Stimulated activated CD4-positive, alpha-beta T cell treated with anti-CD3 and anti-CD28 coated beads, Interleukin-15, amount 100 ng/mL, for 24 hours (primary cell): Measurements from ENCODE around the gene PPP6R2.

Experiments
- DNase-seq: peaks from one replicate; pipeline ENCODE4 v3.0.0-alpha.2; 2020

The PPP6R2 gene

DNA sequence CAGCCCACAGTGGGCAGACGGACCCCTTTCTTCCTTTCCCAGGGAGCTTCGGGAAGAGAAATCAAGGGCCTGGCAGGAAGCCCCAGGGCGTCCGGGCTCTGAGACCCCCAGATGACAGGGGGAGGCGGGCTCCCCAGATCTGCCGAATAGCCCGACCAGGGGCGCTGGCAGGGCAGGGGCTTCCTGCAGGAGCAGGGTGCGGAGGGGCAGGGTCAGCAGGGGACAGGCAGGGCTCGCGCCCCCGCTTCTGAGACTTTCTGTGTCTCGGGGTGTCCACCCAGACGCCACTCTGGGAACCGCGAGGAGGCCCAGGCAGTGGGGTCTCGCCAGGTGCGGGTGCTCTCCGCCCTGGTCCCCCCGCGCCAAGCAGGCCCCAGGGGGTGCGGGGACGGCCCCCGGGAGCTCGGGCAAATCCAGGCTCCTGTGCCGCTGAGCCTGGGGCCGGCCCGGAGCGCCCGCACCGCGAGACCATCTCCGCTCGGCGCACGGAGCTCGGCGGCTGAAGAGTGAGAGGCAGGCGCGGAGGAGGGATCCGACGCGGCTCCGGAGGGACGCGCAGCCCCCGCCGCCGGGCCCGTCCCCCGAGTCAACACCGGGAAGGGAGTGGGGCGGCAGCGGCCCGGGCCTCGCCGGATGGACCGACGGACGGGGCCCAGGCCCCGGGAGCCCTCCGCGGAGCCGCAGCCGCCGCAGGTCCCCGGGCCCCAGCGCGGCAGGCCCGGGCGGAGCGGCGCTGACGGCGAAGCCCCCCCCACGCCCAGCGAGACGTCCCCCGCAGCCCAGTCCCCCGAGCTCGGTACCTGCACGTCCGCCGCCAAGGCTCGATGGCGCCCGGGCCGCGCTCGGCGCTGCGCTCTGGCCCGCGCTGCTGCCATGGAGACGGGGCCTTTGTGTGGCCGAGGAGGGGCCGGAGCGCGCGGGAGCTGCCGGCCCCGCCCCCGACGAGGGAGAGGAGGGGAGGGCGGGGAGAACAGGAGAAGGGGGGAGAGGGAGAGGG is 36.1 kb upstream of the PPP6R2 start, which contains the start of gene PLXNB2:
TSS of gene PLXNB2 (minus strand) at position 894 of the 997 bp plus-strand sequence. CDS start 17,062 bp downstream, outside the sequence.
- peak; percentile 56 for DNase-seq

DNA sequence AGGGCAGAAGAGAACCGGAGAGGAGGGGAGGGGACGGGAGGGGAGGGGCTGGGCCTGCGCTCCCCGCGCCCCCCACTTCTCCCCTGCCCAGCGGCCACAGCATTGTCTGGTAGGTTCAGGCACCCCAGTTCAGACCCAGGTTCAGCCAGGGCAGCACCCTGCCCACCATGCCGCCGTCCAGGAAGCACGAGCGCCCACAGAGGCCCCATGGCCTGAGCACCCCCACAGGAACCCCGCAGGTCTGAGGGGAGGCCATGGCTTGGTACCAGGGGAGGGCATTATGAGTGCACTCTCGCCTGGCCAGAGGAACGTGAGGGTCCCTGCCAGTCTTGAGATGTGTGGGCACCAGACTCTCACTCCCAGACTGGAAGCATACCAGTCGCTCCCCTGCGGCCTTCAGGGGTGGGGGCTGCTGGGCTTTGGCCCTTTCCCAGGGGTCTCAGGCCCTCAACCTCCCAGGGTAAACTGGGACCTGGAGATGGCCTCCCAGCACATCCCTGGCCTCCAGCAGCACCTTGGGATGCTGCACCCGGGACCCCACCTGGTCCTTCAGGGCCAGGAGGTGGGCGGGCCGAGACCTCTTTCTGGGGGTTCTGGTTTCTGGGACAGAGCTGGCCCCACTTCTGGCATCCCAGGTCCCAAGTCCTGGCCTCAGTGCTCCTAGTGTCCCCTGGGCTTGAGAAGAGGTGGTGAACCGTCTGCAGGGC is 35.1 kb upstream of the PPP6R2 start:
- no peak for DNase-seq

DNA sequence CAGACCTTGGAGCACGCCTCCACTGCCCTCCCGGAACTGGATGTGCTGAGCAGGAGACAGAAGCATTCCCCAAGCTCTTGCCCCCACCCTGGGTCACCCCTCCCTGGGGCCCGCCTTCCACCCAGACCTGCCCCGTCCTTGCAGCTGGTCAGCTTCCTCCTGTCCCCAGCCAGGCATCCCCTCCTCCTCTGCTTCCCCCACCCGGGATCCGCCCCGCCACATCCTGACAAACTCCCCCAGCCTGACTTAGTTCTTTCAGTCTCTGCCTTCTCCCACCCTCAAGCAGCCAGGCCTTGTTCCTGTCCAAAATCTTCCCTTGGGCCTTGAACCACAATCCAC is 34.6 kb upstream of the PPP6R2 start:
- no peak for DNase-seq

DNA sequence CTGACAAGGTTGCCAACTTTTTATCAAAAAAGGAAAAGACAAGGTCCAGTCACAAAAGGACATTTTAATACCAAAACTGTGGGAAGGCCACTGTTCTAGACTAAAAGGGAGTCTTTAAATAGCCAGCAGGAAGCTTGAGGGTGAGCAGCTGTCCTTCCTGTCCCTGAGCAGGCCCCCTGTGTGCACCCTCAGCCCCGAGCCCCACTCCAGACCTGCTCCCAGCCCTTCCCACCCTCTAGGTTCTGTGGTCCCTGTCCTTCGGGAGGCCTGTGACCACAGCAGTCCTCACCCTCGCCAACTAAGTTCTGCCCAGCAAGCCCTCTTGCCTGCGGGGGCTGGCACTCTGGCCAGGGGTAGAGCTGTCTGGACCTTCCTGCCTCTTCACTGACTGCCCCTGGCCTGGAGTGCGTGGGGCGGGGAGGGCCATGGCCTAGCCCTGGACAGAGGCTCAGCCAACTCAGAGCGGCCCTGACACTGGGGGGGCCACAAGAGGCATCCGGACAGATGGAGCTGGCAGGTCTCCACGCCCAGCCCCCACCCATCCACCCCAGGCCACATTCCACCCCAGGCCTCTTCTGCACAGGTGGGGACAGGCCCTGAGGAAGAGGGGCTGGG is 34.0 kb upstream of the PPP6R2 start:
- DNase-seq: no peak

DNA sequence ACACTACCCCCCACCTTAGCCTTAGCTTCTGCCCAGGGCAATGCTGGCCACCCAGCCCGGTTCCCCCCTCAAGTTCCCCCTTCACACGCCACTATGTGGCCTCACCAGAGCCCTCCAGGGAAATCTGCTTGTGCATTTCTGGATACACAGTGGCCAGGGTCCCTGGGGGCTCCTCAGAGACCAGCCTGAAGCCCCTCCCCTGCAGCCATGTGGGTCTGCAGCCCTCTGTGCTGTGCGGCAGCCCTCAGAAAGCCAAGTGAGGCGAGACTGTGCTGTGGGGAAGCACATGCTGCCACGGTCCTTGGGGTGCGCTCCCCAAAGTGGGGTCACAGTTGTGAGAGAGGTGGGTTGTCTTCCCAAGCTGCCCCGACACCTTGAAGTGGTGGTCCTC is 33.5 kb upstream of the PPP6R2 start:
- no peak for DNase-seq

DNA sequence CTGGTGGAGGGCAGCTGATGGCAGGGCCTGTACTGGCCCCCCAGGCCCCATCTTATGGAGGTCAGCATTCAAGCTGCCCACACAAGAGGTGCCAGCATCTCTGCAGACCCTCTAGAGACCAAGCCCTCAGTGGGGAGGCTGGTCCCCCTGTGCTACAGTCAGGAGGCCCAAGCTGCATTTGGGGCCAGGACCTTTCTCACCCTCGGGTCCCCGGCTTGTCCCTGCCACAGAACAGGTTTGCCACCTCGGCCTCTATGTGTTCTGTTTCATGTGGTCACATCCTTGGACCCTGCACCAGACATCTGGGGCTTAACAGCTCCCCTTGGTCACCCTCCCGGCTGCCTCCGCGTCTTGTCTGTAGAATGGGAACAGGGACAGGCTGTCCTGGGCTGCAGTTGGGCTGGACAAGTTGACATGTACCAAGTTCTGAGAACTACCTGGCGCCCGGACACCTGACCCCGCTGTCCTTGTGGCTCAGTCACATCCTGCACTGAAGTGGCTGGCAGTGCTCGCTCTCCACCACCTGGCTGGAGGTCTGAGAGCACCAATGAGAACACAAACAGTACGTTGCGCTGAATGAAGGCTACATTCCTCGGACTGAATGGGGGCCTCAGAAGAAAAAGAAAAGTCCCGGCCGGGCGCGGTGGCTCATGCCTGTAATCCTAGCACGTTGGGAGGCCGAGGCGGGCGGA is 33.0 kb upstream of the PPP6R2 start:
- DNase-seq: no peak

DNA sequence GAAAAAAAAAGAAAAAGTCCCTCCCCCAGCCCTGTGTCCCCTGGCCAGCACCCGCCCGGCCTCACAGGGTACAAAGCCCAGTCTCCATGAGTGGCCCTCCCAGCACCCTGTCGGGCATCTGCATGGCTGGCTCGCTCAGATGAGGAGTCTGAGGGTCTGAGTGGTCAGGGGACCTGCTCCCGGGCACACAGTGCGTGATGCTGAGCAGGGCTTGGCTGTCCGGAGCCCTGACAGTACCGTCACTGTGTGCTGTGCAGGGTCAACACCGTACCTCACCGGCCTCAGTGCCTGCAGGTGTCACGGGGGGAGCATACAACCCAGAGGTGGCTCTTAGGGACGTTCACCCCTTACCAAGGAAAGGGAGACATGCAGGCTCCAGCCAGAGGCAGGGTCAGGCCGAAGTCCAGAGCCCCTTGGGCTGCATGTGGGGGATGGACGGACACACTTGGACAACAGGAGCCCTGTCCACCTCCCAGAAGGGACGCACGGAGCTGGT is 32.1 kb upstream of the PPP6R2 start:
- no peak for DNase-seq

DNA sequence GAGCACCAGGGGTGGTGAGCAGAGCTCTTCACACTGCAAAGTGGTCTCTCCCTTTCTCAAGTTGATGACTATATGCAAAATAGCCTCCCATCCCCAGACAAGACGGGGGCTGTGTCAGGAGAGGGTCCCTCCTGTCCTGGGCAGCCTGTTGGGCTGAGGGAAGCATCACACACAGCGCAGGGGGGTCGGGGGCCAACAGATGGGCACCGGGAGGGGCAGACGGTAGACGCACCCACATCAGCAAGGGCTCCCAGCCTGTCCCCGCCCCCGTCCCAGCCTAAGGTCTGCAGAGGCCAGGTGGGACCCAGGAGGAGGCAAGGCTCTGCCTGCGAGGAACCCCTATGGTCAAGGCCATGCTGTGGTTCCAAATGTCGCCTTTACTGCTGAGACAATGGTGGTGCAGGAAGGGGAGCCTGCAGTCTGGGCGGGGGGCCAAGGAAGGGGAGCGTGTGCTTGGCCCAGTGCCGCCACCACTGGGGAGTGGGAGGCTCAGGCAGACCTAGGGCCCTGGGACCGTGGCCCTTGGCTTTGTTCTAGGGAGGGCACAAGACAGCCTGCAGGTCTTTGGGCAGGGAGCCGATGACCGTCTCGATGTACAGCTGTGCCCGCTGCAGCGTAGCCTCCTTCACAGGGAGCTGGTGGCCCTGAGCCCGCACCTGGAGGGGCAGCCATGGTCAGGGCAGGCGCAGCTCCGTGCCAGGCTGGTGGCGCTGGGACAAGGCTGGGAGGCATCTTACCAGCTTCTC is 31.3 kb upstream of the PPP6R2 start:
- DNase-seq: no peak

DNA sequence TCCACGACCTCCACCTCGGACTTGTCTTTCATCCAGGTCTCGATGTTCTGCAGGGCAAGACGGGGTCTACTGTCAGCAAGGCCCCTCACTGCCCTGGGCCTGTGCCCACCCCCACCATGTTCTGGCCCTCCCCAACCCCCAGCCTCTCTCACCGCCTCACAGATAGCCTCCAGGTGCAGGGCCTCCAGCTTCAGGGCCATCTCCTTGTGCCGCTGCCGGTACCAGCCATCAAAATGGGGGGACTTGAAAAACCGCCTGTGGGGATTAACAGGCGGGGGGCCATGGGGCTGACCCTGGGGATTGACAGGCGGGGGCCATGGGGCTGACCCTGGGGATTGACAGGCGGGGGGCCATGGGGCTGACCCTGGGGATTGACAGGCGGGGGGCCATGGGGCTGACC is 30.8 kb upstream of the PPP6R2 start:
- DNase-seq: no peak

DNA sequence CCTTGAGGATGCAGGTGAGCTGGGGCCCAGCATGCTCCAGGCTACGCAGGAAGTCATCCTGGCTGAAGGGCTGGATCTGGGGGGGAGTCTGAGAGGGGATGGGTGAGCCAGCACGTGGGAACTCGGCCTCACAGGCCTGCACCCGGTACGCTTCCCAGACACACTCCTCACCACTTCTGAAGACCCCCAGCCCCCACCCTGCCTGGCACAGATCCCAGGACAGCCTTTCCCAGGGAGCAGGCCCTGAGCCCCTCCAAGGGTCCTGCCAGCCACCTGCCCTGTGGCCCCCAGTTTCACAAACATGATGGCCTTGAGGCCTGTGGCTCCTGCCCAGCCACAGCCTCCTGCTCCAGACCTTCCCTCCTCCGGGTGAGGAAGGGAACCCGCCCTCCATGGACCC is 30.1 kb upstream of the PPP6R2 start:
- no peak for DNase-seq

DNA sequence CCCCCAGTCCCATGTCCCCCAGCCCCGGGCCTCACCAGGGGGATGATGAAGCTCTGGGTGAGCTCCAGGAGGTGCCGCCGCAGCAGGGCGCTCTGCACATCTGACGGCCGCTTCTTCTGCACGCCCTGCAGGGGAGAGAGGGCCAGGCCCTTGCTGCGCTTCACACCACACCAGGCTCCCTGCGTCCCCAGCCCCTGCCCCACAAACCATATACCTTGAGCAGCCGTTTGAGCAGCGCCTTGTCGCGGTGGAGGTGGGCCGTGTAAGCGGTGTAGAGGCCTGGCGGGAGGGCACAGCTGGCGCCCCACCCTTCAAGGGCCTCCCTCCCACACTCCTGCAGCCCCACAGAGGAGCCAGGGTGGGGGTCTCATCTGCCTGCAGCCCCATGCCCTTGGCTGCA is 29.5 kb upstream of the PPP6R2 start:
- no peak for DNase-seq

DNA sequence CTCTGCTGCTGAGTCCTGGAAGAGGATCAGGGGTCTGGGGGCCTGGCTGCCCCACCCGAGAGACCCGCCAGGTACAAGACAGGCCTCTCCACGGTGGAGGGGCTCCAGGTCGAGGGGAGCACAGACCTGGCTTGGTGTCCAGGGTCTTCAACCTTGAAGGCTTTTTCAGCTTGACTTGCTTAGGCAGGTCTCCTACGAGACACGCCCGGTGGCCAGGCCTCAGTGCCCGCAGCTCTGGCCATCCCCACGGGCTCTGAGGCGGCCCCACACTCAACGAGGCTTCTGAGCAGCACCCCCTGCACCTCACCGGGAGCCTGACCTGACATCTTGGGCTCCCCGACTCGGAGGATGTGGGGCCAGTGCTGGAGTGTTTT is 29.1 kb upstream of the PPP6R2 start:
- no peak for DNase-seq

DNA sequence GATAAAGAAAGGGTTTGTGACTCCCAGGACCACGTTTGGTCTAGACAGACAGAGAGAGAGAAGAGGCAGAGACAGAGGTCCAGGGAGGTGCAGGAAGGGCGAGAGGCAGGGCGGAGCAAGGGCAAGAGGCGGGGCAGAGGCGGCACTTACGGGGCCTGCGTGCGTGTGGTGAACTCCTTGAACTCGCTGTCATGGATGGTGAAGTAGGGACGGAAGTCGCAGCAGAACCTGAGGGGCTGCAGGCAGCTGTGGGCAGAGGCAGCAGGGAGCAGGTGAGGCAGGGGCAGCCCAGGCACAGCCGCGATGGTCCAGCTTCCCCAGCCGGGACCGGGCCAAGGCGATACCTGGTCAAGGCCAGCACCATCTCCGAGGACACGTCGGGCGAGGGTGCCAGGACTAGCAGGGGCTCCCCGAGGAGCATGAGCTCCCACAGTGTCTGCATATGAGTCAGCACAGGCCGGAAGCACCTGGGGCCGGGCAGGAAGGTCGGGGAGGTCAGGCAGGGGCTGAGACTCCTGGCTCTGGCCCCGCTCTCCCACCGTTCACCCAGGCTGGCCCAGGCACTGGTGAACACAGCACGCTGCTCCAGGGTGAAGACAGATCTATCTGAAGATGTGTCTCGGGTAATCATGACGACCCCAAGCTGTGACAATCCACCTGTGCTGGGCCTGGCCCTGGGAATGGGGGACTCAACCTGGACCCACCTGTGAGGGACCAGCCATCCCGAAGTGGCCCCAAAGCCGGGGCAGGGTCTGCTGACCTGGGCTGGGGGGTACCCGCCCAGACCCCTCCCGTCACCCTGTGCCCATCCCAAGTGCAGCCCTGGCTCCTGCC is 28.5 kb upstream of the PPP6R2 start:
- peak; percentile 86 for DNase-seq

DNA sequence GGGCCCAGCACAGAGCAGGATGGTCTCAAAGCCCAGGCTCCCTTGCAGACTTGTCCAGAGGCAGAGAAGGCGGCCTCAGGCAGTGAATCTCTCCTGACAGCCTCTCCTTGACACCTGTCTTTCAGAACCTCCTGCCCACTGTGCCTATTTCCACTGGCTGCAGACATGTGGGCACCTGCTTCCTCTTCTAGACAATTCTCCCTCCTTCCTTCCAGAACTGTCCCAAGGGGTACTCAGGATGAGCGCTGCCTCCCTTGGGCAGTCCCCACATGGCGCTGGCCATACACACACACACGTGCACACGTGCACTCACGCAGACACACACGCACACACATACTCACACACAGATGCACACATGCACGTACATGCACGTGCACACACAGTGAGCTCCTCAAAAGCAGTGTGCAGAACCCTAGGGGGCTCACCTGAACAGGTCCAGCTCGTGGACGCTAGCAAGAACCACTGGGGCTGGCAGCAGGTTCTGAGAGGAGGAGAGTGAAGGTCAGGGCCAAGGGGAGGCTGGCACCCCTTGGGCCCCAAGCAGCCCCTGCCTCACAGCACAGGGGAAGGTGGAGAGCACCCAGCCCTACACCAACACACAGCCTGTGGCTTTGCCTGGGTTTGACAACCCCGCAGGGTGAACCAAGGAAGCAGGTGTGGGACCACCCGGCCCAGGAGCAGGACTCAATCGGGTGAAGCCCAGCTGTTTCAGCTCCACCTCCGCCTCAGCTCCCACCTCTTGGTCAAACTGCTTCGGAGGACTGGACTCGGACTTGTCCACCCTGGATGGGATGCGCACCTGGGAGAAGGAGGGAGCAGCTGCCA is 27.6 kb upstream of the PPP6R2 start:
- DNase-seq: no peak

DNA sequence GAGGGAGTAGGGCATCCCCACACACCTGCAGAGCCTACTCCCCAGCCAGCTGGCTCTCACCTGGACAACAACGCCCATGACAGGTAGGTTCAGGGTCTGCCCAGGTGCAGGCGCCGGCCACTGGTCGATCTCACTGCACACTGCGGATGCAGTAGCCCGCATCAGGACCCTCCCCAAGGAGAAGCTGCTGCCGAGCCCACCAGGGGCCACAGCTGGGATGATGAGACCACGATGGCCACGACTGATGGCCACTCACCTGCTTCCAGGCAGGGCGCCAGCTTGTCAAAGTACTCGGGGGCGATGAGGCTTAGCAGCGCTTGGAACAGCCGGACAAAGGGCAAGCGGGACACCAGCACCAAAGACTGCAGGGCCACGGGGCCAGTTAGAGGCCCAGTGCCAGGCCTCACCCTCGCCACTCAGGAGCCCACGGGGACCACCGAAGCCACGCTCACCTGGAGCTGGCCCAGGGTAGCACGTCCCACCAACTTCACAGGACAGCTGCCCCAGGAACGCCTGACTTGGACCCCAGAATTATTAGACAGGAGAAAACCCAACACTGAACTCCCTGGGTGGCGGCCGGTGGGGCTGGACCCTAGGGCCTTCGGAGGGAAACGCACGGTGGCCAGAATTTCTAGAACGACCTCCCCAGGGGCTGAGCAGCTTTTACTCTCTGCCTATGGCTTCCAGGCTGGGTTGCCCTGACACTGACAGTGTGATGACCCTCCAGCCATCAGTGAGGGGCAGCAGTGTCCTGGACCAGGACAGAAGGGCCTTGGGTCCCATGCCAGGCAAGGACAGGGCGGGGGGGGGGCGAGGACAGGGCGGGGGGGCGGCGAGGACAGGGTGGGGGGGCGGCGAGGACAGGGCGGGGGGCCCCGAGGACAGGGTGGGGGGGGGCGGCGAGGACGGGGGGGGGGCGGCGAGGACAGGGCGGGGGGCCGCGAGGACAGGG is 26.7 kb upstream of the PPP6R2 start:
- DNase-seq: no peak

DNA sequence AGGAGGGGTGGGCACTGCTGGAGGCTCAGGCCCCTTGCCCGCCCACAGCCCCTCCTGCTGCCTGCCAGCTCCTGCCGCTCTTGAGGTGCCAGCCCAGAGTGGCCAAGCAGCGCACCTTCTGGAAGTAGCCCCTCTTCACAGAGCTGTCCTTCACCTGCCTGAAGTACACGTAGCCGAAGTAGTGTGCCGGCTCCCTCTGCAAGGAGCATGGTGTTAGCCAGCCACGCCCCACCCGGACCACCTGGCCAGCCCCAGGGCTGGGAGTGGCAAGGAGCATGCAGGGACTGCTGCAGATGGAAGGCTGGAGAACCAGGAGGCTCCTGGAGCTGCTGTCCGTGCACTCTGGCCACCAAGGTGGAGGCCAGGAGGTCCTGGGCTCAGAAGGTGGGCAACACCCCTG is 25.9 kb upstream of the PPP6R2 start:
- no peak for DNase-seq

DNA sequence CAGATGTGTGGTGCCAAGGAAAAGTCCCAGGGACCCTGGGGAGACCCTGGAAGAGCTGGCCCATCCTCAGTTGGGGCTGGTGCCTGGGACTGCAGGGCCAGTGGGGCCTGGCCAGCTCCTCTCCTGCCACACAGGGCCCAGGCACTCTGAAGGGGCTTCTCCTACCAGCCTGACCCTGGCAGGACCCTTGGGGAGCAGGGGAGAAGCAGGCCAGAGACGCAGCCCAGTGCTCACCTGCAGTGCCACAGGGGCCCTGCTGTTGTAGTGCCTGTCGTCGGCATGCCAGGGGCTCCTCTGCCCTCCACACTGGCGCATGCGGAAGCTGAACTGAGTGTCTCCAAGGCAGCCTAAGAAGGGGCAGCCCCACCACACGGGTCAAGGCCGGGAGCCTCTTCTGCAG is 25.5 kb upstream of the PPP6R2 start:
- no peak for DNase-seq

DNA sequence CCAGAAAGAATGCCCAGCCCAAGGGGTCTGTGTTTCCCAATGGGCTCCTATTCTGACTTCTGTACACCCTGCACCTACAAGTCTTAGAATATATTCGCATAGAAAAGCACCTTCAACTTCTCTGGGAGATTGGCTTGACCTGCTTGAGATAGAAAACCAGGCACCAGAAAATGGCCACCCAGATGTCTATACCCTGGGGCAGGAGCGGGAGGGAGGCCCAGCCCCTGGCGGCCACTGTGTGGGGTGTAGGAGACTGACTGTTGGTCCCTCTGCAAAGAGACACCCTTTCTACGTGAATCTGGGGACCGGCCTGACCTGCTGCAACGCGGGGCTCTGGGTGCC is 24.8 kb upstream of the PPP6R2 start:
- no peak for DNase-seq

DNA sequence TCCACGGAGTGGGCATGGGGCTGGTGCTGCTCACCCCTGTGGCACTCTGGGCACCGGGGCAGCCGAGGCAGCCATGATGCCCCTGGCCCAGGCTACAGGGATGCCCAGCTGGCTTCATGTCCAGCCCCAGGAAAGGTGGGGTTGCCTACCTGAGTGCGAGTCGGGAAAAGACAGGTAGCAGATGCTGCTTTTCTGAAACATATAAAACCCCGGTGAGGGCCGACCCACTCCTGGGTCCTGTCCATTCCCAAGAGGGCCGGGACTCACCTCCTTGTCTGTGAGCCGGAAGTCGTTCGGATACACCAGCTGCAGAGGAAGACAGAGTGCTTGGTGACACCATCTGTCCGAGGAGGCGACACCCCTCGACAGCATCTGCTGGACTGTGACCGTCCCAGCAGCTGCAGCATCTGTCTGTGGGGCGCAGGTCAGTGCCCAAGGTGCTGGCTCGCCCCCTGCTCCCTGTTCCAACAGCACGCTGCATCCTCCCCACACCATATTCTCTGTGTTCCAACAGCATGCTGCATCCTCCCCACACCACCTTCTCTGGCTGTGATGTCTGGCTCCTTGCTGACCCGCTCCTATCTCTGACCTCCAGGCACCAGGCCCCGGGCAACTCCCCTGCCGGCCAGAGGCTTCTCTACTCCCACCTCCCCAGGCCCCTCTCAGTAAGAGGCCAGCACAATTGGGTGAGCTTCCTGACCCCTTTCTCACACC is 24.3 kb upstream of the PPP6R2 start:
- no peak for DNase-seq
